Measurements from ENCODE around the gene DHPS. TPM values are rescaled to one million over a fixed set of nuclear protein-coding genes. Genes with fewer than 3 reads are reported as not detected.
"Not testable (repeated sequence)": the region's sequence is repeated elsewhere in the genome, so short reads cannot be mapped to it uniquely, and the experiment has no call there.

The DHPS gene
- total RNA-seq, 2 experiments from 2014 or later: 113 TPM

DNA sequence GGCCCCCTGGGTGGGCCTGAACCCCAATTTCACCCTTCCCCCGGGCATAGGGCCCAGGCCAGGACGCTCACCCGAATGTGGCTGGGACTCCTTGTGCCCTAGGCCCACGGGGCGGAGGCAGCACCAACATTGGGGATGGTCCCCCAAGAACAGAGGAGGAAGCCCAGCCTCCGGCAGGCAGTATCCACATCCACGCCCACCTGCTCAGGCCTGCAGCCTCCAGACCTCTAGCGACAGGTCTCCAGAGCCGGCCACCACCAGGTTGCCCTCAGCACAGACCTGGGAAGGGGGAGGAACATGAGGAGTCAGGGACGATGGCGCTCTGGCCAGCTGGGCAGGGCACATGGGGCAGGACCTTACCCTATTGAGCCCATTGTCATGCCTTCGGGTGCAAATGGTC is 7.3 kb upstream of the DHPS start:
- no peaks in the 10 kb centered on the region for H3K4me1 Mint-ChIP-seq (ENCODE audit: low read depth)
- ChIA-PET CTCF (interaction anchor here (1.5 kb wide), 1 partner anchor 68 kb away, joined by 3 read pairs; no protein-coding TSS in a partner anchor), POLR2A (no interaction called here)
- DNase-seq (no peak), ATAC-seq (no peak)
- intact Hi-C loops (cut with micrococcal nuclease): no loop called here
- no peak overlapping the region for H3K27ac Mint-ChIP-seq
- H3K27me3 Mint-ChIP-seq: no peaks in the 10 kb centered on the region
- H3K4me3 Mint-ChIP-seq: no peak overlapping the region
- H3K9me3 Mint-ChIP-seq: no peaks in the 10 kb centered on the region
- TF ChIP-seq, protein P1, sequence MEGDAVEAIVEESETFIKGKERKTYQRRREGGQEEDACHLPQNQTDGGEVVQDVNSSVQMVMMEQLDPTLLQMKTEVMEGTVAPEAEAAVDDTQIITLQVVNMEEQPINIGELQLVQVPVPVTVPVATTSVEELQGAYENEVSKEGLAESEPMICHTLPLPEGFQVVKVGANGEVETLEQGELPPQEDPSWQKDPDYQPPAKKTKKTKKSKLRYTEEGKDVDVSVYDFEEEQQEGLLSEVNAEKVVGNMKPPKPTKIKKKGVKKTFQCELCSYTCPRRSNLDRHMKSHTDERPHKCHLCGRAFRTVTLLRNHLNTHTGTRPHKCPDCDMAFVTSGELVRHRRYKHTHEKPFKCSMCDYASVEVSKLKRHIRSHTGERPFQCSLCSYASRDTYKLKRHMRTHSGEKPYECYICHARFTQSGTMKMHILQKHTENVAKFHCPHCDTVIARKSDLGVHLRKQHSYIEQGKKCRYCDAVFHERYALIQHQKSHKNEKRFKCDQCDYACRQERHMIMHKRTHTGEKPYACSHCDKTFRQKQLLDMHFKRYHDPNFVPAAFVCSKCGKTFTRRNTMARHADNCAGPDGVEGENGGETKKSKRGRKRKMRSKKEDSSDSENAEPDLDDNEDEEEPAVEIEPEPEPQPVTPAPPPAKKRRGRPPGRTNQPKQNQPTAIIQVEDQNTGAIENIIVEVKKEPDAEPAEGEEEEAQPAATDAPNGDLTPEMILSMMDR (IDR thresholded peaks at IDR 0.05): no peak
- H3K36me3 Mint-ChIP-seq (ENCODE audit: low read depth): peaks cover 5% of the 10 kb centered on the region

DNA sequence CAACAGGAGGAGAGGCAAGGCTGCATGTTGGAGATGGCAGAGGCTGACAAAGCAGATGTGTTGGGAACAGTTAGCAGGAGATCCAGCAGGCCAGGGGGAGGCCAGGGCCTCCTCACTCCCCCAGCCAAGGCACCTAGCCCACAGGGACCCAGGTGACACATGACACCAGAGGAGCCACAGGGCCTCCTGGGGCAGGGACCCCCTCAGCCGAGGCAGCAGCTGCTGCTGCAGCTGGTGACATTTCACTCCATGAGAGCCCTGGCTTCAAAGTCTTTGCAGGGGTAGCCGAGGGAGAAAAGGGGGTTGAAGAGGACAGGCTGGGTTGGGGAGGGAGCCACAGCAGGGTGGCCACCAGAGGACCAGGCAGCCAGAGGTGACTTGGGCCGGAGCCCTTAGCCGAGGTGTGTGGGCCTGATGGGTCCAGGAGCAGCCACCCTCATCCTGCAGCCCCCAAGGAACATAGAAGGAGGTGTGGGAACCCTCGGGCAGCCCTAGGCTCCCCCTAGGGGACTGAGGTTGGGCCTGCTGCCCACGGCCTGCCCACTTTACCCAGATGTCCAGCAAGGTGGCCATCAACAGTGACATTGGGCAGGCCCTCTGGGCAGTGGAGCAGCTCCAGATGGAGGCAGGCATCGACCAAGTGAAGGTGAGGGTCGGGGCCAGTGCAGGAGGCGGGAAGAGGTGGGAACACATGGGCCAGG is 6.0 kb upstream of the DHPS start, which contains the start of gene GNG14:
GNG14 (plus strand) TSS at position 503 of the 701 bp plus-strand sequence; CDS start at position 554, 51 bp downstream.
- H3K27ac Mint-ChIP-seq: no peak within 1 kb of the TSS
- H3K4me3 Mint-ChIP-seq: no peak within 1 kb of the TSS
- intact Hi-C loops (cut with micrococcal nuclease): no loop called here
- peaks cover 5% of the 10 kb centered on the region for H3K36me3 Mint-ChIP-seq (ENCODE audit: low read depth)
- ATAC-seq (no peak), DNase-seq (no peak)
- ChIA-PET POLR2A (interaction anchor here (5.3 kb wide), 1 partner anchor 8 kb away, joined by 35 read pairs; the partner anchor contains the start of gene FBXW9), CTCF (no interaction called here)
- H3K9me3 Mint-ChIP-seq: no peaks in the 10 kb centered on the region
- TF ChIP-seq, protein P1 (IDR thresholded peaks at IDR 0.05): no peak
- H3K27me3 Mint-ChIP-seq: no peaks in the 10 kb centered on the region
- no peaks in the 10 kb centered on the region for H3K4me1 Mint-ChIP-seq (ENCODE audit: low read depth)

DNA sequence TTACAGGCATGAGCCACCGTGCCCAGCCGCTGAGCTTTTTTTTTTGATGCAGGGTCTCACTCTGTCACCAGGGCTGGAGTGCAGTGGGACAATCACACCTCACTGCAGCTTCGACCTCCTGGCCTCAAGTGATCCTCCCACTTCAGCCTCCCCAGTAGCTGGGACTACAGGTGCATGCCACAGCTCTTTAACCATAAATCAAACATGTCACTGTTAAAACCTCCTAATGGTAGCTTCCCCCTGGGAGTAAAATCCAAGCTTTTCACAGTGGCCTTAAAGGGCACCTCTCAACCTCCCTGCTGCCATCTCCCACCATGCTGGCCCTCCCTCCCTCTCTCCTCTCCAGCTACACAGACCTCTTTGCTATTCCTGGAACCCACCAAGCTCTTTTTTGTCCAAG is 4.2 kb upstream of the DHPS start:
- ChIA-PET POLR2A (interaction anchor here (1.2 to 5.3 kb wide), 6 partner anchors 9 to 32 kb away, joined by 3 to 35 read pairs (median 3); partner anchors contain the start of gene FBXW9), CTCF (interaction anchor here (0.8 to 1.6 kb wide), 4 partner anchors 14 to 52 kb away, joined by 3 to 4 read pairs (median 4); no protein-coding TSS in a partner anchor)
- DNase-seq (no peak), ATAC-seq (no peak)
- peaks cover 4% of the 10 kb centered on the region for H3K4me1 Mint-ChIP-seq (ENCODE audit: low read depth)
- TF ChIP-seq, protein P1 (IDR thresholded peaks at IDR 0.05): no peak
- H3K4me3 Mint-ChIP-seq: no peak overlapping the region
- H3K9me3 Mint-ChIP-seq: no peaks in the 10 kb centered on the region
- H3K36me3 Mint-ChIP-seq (ENCODE audit: low read depth): peaks cover 9% of the 10 kb centered on the region
- H3K27ac Mint-ChIP-seq: no peak overlapping the region
- intact Hi-C loops (cut with micrococcal nuclease): no loop called here
- H3K27me3 Mint-ChIP-seq: no peaks in the 10 kb centered on the region

DNA sequence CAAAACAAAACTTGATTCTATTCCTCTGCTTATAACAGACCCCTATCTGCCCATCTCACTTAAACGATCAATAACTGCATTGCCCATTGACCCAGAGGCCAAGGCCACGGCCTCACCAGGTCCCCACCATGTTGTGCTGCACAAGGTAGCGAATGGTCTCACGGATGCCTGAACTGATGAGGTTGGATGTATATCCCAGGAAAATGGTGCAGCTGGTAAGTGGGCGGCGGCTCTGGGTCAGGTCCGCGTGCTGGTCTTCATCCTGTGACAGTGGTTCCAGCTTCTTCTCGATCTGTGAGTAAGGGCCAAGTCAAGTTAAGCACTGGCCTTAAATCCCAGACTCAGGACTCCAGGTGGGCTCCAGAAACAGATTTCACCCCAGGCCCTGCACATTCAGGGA is 1.6 kb downstream of the DHPS start:
- ATAC-seq (no peak), DNase-seq (no peak)
- TF ChIP-seq, protein P1 (IDR thresholded peaks at IDR 0.05): no peak
- no peak overlapping the region for H3K27ac Mint-ChIP-seq
- intact Hi-C loops (cut with micrococcal nuclease): no loop called here
- no peaks in the 10 kb centered on the region for H3K9me3 Mint-ChIP-seq
- H3K36me3 Mint-ChIP-seq (ENCODE audit: low read depth): peaks cover 34% of the 10 kb centered on the region
- H3K4me1 Mint-ChIP-seq (ENCODE audit: low read depth): peaks cover 26% of the 10 kb centered on the region
- CTCF ChIA-PET: interaction anchor here (0.9 to 3.2 kb wide), 3 partner anchors 8 to 168 kb away, joined by 3 to 20 read pairs (median 10); no protein-coding TSS in a partner anchor
- POLR2A ChIA-PET: interaction anchor here (0.6 to 4.5 kb wide), 7 partner anchors 11 to 191 kb away, joined by 3 to 38 read pairs (median 3); partner anchors contain the start of genes FBXW9, MAN2B1 and WDR83
- H3K27me3 Mint-ChIP-seq: no peaks in the 10 kb centered on the region
- peak overlapping the region; percentile 93 for H3K4me3 Mint-ChIP-seq

DNA sequence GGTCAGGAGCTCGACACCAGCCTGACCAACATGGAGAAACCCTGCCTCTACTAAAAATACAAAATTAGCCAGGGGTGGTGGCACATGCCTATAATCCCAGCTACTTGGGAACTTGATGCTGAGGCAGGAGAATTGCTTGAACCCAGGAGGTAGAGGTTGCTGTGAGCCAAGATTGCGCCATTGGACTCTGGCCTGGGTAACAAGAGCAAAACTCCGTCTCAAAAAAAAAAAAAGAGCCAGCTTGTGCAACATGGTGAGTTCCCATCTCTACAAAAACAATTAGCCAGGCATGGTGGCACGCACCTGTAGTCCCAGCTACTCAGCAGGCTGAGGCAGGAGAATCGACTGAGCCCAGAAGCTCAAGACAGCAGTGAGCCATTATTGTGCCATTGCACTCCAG is 3.6 kb downstream of the DHPS start:
- DNase-seq; ATAC-seq; H3K27me3 Mint-ChIP-seq; intact Hi-C loops (cut with micrococcal nuclease); H3K27ac Mint-ChIP-seq; H3K4me3 Mint-ChIP-seq; H3K9me3 Mint-ChIP-seq: not testable (repeated sequence)
- CTCF ChIA-PET: interaction anchor here (0.9 to 3.0 kb wide), 6 partner anchors 8 to 170 kb away, joined by 3 to 10 read pairs (median 4); no protein-coding TSS in a partner anchor
- POLR2A ChIA-PET: interaction anchor here (1.0 to 4.5 kb wide), 3 partner anchors 9 to 76 kb away, joined by 3 to 29 read pairs (median 14); partner anchors contain the start of gene FBXW9
- H3K36me3 Mint-ChIP-seq (ENCODE audit: low read depth): peaks cover 45% of the 10 kb centered on the region
- H3K4me1 Mint-ChIP-seq (ENCODE audit: low read depth): peaks cover 26% of the 10 kb centered on the region
